ENCODE data around the gene SPG7.

Gene SPG7

DNA sequence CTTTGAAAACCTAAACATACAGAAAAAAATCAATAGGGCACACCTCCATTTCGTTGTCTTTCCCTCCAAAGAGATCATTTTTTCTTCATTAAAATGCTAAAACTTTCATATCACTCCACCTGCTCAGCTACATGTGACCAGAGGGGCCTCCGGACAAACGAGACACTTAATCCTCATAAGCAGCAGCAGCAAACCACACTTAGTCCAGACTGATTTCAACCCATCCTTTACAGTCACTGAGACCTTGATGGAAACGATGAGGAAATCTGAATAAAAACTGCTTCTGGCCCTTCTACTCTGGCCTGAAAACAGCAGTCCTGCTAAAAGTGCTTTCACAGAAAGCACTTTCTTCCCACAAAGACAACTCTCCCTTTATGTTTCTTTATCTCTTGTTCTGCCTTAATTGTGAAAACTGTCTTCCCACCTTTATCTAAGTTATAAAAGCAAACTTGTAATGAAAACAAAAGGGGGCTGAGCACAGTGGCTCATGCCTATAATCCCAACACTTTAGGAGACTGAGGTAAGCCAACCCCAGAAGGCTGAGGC, 22.4 kb upstream of the SPG7 start:
- H3K4me3 ChIP-seq (ENCODE audit: low read length) = no peak overlapping the region
- TF ChIP-seq, protein P1, sequence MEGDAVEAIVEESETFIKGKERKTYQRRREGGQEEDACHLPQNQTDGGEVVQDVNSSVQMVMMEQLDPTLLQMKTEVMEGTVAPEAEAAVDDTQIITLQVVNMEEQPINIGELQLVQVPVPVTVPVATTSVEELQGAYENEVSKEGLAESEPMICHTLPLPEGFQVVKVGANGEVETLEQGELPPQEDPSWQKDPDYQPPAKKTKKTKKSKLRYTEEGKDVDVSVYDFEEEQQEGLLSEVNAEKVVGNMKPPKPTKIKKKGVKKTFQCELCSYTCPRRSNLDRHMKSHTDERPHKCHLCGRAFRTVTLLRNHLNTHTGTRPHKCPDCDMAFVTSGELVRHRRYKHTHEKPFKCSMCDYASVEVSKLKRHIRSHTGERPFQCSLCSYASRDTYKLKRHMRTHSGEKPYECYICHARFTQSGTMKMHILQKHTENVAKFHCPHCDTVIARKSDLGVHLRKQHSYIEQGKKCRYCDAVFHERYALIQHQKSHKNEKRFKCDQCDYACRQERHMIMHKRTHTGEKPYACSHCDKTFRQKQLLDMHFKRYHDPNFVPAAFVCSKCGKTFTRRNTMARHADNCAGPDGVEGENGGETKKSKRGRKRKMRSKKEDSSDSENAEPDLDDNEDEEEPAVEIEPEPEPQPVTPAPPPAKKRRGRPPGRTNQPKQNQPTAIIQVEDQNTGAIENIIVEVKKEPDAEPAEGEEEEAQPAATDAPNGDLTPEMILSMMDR (IDR thresholded peaks at IDR 0.05; ENCODE audit: insufficient read depth, low read depth, low read length, missing control alignments) = no peak
- DNase-seq (ENCODE audit: low read depth) = no peak

DNA sequence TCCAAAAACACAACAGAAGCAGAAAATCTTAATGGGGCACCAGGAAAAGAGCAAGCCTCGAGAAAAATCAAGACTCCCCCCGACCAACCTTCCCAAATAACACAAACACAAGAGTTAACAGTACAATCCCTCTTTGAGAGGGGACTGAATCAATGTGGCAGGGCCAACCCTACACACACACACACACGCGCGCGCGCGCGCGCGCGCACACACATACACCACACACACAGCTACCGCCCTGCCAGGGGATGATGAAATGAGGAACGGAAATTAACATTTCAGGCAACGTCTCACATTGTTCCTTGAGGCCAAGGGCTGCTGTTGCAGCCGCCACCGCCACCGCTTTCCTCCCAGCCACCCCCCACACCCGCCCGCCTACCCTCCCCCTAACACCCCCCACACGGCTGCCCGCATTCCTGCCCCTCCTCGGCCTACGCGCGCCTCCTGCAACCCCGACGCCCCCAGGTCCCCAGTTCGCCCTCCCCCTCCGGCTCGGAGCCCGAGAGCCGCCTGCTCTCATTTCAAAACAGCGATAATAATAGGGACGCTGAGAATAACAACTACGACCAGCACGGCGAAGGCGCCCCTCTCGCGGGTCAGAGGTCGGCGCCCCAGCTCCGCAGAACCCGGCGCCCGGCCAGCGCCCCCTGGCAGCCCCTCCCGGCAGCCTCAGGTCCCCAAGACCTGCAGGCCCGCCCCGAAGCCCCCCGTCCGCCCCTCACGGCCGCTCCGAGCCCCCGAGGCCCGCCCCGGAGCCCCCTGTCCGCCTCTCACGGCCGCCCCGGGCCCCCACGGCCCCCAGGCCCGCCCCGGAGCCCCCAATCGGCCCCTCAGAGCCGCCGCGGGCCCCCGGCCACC, 18.9 kb upstream of the SPG7 start:
- peak overlapping the region; percentile 46 for H3K4me3 ChIP-seq (ENCODE audit: low read length)
- DNase-seq (ENCODE audit: low read depth) = peak; percentile 93
- TF ChIP-seq, protein P1 (IDR thresholded peaks at IDR 0.05; ENCODE audit: insufficient read depth, low read depth, low read length, missing control alignments) = peak; percentile 40

DNA sequence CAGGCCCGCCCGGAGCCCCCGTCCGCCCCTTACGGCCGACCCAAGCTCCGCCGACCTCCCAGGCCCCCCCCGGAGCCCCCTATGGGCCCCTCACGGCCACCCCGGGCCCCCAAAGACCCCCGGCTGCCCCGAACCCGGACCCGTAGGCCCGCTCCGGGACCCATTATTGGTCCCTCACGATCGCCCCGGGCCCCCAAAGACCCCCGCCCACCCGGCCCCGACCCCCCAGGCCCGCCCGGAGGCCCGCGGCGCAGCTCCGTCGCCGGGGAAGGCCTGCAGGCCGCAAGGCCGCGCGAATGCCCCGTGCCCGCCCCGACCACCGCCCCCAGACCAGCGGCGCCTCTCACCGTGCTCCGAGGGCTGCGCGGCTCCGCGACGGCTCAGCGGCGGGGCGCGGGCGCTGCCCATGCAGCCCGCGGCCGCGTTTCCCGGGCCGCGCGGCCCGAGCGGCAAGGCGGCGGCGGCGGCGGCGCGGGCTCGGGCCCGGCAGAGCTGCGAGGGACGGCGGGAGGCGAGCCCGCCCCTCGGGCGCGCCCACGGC, 18.2 kb upstream of the SPG7 start:
- H3K4me3 ChIP-seq (ENCODE audit: low read length) = peak overlapping the region; percentile 46

DNA sequence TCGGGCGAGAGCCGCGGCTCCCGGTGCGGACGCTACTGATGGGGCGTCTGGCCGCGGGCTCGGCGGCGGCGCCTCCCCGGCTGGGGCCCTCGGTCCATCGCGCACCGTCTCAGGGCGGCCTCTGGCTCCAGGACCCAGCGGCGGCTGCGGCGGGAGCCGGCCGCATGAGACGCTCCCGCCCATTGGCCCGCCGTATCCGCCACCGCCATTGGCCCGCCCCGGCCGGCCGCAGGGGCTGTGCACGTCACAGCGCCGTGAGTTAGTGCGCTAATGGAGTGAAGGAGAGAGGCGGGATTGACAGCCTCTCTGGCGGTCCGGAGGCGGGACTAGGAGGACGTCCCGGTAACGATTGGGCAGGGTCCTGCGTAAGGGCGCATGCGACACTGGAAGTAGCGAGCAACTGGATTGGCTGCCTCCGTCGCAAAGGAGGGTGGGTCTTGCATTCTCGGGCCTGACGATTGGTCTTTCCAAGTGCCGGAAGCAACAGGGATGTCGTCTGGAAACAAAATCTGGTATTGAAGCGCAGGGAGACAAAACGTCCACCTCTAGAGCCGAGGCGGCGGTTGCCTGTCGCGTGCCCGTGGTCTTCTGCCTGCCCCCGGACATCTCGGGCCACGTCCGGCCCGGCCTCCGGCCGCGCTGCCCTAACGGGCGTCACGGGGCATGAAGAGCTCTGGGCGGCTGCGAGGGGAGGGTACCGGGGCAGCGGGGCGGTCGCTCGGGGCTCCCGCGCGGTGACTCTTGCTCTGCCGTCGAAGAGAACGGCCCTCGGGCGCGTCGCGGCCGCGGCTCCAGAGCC, 17.6 kb upstream of the SPG7 start, which contains the start of gene ANKRD11:
Gene ANKRD11 (minus strand): TSS at position 123 of the 799 bp plus-strand sequence. CDS start 173,542 bp downstream, outside the sequence.
- DNase-seq (ENCODE audit: low read depth) = peak; percentile 100
- peak within 1 kb of the TSS; percentile 91 for H3K4me3 ChIP-seq (ENCODE audit: low read length)
- TF ChIP-seq, protein P1 (IDR thresholded peaks at IDR 0.05; ENCODE audit: insufficient read depth, low read depth, low read length, missing control alignments) = no peak

More for the DNA sequence above, 18.2 kb upstream of the SPG7 start:
- TF ChIP-seq, protein P1 (IDR thresholded peaks at IDR 0.05; ENCODE audit: insufficient read depth, low read depth, low read length, missing control alignments) = no peak
- no peak for DNase-seq (ENCODE audit: low read depth)

DNA sequence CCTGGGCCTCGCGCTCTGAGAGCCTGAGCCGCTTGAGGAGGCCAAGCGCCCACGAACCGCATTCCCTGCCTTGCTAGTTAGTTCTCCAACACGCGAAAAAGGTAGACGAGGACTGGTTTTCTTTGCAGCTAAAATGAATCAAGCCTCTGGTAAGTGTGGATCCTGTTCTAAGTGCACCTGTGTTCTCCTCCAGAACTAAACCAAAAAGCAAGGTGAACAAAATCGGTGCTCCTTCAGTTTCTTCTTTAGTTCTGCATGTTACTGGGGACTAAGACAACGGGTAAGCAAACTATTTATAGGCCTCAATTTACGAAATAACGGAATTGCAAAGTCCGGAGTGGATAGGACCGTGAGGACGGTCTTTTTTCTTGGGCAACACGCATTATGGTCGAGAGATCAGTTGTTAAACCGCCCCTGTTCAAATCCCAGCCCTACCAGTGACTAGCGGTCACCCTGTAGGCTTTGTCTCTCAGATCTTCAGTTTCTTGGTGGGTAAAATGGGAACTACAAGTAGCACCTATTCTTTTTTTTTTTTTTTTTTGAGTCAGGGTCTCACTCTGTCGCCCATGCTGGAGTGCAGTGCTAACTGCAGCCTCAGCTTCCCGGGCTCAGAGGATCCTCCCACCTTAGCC, 16.8 kb upstream of the SPG7 start:
- DNase-seq (ENCODE audit: low read depth) = no peak
- peak overlapping the region; percentile 91 for H3K4me3 ChIP-seq (ENCODE audit: low read length)
- TF ChIP-seq, protein P1 (IDR thresholded peaks at IDR 0.05; ENCODE audit: insufficient read depth, low read depth, low read length, missing control alignments) = peak; percentile 17

DNA sequence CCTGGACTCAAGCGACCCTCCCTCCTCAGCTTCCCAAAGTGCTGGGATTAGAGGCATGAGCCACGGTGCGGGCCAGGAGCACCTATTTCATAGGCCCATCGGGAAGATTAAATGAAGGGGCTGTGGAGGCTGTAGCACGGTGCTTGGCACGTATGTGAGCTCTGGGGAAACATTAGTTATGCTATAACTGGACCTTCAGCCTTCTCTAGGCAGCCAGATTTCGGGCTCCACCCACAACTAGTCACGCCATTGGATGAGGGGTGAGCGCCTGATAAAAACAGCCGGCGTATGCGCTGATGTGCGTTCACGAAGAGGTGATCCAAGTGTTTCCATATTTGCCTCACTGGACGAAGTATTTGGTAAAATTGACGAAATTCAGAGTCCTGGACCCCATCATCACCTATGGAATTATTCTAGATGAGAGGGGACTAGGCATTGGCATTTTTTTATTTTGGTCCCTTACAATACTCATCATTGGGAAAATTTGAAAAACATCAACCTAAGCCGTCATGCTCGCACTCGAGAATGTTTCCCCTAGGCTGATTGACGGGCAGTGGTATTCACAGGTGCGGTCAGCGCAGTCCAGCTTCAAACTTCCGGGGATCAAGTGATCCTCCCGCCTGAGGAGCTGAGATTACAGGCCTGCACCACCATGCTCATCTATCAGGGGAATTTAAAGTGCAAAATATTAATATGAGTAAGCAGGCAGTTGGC, 16.1 kb upstream of the SPG7 start:
- TF ChIP-seq, protein P1 (IDR thresholded peaks at IDR 0.05; ENCODE audit: insufficient read depth, low read depth, low read length, missing control alignments) = no peak
- DNase-seq (ENCODE audit: low read depth) = no peak
- H3K4me3 ChIP-seq (ENCODE audit: low read length) = peak overlapping the region; percentile 91
